Activated CD8-positive, alpha-beta memory T cell treated with anti-CD3 and anti-CD28 coated beads, Interleukin-2, amount 50 U/mL, for 24 hours (primary cell): Measurements from ENCODE around the gene LTV1.
A peak's percentile ranks its signal among the peaks of the same experiment; 100 is the strongest.
"Not testable (repeated sequence)": the region's sequence is repeated elsewhere in the genome, so short reads cannot be mapped to it uniquely, and the experiment has no call there.

Experiments
- DNase-seq: peaks from one replicate; pipeline ENCODE4 v3.0.0-alpha.2; 2020; ENCODE audit errors: extremely low read depth

Gene LTV1, protein sequence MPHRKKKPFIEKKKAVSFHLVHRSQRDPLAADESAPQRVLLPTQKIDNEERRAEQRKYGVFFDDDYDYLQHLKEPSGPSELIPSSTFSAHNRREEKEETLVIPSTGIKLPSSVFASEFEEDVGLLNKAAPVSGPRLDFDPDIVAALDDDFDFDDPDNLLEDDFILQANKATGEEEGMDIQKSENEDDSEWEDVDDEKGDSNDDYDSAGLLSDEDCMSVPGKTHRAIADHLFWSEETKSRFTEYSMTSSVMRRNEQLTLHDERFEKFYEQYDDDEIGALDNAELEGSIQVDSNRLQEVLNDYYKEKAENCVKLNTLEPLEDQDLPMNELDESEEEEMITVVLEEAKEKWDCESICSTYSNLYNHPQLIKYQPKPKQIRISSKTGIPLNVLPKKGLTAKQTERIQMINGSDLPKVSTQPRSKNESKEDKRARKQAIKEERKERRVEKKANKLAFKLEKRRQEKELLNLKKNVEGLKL

DNA sequence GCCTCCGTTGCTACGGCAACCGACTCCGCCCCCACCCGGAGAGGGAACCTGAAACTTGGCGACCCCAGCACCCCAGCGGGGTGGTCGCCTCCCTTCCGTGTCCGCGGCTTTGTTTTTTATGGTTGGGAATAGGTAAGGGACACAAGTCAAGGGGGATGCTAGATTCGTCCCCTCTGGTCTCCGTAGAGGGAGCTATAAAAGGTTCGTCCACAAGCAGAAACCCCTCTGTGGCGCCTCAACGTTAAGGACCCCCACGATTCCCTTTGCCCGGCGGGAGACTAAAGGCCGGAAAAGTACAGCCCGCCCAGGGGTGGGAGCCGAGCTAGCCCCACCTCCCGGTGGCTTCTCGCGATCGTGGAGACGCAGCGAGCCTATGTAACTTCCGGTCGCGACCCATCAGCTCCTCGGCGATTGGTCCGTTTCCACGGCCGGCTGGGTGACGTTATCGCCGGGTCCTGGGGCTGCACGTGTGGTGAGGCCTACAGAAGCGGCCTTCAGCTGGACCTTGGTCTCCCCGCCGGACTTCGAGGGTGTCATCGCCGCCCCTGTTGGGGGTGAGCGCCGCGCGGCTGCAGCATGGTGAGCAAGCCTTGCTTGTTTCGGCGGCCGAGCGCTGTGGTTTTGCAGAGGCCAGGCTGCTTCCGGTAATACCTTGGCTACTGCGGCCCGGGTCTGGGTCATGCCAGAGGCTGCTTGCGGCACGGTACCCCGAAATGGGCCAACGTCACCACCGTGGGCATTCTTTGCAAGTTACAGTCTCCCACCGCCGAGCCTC is at the start of gene LTV1:
LTV1 (plus strand) TSS at position 437 of the 775 bp plus-strand sequence; CDS start at position 577, 140 bp downstream.
- peak; percentile 83 for DNase-seq

DNA sequence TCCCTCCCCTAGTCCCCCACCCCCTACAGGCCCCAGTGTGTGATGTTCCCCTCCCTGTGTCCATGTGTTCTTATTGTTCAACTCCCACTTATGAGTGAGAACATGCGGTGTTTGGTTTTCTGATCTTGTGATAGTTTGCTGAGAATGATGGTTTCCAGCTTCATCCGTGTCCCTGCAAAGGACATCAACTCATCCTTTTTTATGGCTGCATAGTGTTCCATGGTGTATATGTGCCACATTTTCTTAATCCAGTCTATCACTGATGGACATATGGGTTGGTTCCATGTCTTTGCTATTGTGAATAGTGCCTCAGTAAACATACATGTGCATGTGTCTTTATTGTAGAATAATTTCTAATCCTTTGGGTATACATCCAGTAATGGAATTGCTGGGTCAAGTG is 46.6 kb upstream of the LTV1 start:
- DNase-seq, result not testable (repeated sequence)

DNA sequence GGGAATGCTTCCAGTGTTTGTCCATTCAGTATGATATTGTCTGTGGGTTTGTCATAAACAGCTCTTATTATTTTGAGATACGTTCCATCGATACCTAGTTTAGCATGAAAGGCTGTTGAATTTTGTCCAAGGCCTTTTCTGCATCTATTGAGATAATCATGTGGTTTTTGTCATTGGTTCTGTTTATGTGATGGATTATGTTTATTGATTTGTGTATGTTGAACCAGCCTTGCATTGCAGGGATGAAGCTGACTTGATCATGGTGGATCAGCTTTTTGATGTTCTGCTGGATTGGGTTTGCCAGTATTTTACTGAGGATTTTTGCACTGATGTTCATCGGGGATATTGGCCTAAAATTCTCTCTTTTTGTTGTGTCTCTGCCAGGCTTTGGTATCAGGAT is 44.7 kb upstream of the LTV1 start:
- not testable (repeated sequence) for DNase-seq

DNA sequence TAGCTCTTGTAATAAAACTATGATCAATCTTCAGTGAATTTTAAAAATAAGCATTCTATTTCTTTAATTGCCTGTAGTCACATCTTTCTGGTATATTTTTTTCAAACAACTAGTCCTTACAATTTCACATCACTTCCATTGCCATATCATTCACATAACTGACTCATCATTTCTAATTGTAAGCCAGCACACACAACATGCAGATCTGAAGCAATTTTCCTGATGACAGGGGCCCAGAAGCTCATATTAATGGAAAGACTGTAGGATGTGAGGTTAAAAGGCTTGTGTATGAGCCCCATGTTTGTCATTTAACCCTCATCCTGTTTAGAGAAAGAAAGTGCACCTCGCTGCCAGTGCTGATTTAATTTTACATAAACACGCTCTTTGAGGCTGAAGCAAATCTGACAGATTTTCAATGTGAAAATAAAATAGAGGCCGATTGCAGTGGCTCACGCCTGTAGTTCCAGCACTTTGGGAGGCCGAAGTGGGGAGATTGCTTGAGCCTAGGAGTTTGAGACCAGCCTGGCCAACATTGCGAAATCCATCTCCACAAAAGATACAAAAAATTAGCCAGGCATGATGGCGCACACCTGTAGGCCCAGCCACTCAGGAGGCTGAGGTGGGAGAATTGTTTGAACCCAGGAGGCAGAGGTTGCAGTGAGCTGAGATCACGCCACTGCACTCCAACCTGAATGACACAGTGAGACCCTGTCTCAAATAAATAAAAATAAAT is 40.1 kb upstream of the LTV1 start:
- no peak for DNase-seq

DNA sequence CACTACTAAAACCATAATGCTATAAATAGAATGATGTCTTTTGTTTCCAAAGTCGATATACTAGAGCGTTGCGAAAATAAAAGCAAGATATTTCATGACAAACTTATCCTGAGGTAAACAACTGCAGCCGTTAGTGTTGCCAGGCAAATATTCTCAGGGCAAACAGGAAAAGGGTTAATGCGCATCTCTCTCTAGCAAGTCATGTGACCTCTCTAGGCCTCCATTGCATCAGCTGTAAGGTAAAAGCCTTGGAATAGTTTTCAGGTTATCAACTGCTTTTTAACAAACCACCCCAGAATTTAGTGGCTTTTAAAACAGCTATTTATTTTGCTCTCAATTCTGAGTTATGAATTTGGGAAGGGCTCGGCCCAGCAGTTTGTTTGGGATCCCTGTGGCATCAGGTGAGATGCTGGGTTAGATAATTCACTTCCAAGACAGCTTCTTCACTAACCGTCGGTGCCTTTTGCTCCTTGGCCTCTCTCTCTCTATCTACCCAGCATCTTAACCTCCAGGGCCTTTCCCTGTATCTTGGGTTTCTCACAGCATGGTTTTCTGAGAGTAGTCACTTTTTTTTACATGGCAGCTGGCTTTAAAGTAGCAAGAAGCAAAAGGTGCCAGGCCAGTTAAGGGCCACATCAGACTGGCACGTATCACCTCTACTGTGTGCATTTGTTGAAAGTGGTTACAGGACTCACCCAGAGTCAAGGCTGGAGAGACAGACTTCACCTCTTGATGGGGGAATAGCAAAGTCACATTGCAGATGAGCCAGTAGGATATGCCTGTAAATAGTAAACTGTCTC is 39.2 kb upstream of the LTV1 start:
- no peak for DNase-seq

DNA sequence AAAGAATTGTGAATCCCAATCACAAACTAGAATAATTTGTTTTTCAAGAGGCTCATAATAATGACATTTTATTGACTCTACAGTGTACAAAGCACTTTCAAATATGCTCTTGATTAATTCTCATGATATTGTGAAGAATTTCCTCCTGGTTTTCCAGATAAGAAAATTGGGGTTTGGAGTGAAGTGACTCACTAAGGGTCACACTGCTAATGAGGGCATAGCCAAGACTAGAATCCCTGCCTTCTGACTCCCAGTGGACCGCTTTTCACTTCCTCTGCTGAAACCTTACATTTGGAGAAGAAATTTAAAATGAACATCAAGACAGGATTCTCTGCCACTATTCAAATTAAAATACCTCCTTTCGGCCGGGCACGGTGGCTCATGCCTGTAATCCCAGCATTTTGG is 38.3 kb upstream of the LTV1 start:
- no peak for DNase-seq

DNA sequence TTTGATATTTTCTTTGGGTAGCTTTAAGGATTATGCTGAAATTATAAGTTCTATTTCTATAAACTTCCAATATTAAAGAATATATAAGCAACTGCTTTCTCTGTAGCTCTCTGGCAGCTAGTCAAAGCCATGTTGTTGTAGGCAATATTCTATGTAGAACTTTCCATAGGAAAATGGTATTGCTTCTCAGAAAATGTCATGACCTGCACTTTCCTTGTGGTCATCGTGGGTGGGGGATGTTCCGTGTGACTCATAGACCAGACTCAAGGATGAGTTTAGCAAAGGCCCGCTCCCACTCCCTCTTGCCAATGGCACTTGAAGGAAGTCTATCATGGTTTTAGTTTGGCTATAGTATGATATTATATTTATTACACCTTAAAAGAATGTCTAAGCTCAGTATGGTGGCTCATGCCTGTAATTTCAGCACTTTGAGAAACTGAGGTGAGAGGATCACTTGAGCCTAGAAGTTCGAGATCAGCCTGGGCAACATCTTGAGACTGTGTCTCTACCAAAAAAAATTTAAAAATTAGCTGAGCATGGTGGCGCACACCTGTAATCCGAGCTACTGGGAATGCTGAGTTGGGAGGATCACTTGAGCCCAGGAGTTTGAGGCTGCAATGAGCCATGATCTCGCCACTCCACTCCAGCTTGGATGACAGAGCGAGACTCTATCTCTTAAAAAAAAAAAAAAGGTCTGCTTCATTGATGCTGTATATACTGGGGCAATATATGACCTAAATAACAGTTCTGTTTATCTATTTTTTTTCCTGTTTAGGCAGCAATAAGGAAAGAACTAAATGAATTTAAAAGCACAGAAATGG is 36.6 kb upstream of the LTV1 start:
- DNase-seq, result peak; percentile 77

DNA sequence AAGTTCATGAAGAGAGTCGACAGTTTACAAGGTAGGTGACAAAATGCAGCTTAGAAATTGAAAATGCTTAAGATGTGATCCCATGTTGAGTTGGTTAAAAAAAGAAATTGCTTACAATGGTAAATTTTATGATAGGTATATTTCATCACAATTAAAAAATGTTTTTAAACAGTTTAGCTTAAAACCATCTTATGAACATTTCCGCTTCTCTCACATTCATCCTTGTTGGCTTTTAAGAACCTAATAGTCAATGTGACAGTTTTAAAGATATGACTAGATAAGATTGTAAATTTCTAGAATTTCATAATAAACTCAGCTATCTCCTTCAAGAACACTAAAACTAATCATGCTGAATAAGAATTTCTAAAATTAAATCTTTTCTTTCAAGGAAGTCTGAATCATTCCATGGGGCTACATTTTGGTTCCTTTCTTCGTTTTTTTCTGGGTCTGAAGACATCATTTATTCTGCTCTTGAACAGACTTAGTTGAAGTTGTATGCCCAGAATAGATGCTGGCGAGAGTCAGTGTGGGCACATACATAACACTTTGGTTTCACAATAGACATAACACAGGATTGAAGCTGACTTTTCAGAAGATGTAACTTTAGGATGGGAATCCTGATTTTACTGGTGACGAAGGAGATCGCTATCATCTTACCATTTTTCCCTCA is 35.9 kb upstream of the LTV1 start:
- no peak for DNase-seq

DNA sequence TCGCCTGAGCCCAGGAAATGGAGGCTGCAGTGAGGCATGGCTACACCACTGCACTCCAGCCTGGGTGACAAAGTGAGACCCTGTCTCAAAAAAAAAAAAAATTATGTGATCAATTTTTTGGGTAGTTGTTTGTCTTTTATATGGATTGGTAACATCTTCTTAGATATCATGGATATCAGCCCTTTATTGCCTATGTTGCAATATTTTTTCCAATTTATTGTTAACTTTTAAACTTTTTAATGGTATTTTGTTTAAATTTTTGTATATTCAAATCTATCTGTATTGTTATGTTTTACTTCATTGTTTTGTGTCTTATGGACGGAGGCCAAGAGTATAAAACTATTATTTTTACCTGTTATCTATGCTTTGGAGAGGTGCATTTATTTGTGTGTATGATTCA is 32.4 kb upstream of the LTV1 start:
- no peak for DNase-seq

DNA sequence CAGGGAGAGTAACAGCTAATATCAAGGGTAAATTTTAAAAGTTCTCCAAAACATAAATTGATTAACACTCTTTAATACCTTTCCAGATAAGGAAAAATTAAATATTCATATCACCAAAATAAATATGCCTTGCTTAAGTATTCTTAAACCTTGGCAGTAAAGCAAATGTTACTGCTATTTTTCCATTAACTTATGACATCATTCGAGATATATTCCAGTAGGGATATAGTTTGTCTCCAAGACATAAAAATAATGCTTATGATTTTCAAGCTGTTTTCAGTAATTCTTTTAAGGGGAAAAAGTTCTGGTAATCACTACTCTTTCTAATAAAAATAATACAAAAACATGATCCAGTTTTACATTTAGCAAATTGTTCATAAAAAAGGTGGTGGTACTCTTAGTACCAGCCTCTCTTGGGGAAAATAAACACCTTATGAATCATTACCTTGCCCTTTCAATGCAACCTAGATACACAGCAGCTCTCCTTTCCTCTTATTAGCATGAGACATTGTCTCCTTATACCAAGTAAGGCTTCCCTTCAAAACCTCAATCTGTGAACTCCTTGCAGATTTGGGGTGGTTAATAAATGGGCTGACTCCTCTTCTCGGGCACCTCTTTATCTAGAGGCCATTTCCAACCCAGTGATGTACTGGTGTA is 31.5 kb upstream of the LTV1 start:
- DNase-seq, result no peak

DNA sequence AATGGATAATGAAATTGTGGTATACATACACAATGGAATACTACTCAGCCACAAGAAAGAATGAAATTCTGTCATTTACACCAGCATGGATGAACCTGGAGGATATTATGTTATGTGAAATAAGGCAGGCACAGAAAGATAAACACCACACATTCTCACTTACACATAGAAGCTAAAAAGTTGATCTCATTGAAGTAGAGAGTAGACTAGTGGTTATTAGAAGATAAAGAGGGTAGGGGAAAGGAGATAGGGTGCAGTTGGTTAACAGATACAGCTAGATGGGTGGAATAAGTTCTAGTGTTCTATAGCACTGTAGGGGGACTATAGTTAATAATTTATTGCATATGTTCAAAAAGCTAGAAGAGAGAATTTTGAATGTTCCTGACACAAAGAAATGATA is 25.5 kb upstream of the LTV1 start:
- DNase-seq, result no peak

DNA sequence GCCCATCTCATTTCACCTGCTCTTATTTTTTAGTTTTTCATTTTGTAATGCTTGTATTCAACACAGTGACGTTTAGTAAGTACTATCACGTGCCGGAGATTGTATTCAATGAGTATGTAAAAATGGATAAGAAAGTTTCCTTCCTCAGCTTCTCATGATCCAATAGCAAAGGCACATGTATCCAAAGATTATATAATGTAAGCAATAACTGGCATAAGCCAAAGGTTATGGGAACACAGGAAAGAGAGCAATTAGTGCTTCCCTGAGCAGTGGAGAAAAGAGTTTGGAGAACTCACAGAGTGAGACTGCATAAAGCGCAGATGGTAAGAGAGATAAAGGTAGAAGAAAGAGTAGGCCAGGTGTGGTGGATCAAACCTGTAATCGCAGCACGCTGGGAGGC is 21.8 kb upstream of the LTV1 start:
- no peak for DNase-seq

DNA sequence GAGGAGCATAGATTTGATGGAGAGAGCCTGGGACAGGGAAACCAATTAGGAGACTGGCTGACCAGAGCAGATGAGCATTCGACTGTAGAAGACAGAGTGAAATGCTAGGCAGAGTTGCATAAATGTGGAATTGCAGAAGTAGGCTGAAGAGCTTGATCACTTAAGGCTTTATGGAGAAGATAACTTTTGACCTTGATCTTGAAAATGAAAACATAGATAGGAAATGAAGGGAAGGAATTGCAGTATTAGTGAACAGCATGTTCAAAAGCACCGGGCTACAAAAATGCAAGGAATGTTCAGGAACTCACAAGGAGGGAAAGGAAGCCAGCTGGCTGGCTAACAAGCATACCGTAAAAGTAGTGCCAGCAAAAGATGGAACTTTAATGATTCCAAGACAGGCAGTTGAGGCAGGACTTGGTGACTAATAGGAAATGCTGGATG is 20.5 kb upstream of the LTV1 start:
- DNase-seq, result no peak

DNA sequence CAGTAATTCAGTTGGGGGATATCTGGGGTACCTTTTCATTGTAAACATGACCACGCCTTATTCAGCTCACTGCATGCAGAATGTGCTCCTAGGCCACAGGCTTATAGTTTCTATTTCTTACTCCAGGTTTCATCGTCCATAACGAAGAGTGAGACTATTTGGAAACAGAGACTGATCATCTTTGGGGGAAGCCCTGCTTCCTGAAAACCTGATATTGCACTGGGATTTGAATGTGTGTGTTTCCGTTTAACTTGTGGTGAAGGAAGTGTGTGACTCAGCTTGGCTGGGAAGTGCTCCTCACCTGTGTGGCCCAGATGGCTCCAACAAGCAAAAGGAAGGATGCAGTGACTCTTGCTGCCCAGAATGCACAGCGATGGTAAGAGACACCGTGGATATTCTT is 19.6 kb upstream of the LTV1 start:
- no peak for DNase-seq

DNA sequence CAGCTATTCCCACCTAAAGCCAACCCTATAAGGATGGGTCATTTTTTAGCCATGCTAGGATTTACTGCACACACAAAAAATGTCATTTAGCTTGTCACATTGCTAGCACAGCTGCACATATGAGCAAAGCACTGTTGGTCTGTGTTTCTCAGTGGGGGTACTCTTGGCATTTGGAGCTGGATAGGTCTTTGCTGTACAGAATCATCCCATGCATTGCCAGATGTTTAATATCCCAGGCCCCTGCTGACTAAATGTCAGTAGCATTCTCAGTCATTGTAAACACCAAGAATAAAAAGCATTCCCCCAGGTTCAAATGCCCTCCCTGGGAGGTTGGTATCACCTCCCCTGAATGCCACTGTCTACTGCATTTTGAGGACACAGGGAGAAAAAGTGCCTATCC is 14.6 kb upstream of the LTV1 start:
- DNase-seq, result no peak

DNA sequence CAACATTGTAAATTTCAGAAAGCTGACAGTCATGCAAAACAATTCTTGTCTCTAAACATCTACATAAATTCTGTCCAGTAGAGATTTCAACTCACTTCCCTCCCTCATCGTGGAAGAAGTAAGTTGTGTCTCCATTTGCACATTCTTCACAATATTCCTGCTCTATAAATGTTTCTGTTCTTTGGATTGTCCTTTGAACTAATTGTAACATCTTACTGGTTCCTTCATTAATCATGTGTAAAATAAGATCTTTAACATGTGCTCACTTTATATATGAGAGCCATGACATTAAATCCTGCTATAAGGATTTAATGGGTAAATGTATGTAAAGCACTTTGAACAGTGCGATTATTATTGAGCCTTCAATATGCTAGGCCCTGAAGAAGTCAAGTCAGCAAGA is 7.0 kb upstream of the LTV1 start:
- DNase-seq, result no peak

DNA sequence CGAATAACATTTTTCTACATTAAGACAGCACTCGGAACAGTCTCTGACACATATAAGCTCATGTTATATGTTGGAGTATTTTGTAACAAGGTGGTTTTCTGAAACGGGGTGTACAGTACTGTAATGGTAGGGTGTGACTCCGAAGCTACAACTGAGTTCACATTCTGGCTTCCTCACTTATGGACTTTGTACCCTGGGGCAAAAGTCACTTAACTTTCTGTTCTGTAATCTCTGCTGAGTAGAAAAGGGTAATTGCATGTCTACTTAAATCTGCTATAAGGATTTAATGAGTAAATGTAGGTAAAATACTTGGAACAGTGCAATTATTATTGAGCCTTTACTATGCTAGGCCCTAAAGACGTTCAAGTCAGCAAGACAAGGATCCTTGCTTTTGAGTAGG is 4.7 kb upstream of the LTV1 start:
- no peak for DNase-seq

DNA sequence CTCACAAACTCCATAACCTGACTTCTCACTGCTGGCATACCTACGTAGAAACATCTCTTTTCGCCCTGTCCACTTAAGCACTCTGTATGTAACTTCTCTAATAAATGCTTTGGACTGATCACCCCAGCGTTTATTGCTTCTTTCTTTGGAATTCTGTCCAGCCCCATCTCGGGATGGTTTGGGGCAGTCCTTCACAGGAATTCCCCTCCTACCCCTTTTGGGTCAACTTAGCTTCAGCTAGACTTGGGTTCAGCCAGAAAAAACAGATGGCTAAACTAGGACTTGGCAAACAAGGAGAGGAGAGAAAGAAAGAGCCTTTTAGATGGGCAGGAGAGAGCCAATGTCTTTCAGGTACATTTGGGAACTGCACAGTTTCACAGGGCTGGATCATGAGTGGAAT is 3.9 kb upstream of the LTV1 start:
- DNase-seq, result no peak

DNA sequence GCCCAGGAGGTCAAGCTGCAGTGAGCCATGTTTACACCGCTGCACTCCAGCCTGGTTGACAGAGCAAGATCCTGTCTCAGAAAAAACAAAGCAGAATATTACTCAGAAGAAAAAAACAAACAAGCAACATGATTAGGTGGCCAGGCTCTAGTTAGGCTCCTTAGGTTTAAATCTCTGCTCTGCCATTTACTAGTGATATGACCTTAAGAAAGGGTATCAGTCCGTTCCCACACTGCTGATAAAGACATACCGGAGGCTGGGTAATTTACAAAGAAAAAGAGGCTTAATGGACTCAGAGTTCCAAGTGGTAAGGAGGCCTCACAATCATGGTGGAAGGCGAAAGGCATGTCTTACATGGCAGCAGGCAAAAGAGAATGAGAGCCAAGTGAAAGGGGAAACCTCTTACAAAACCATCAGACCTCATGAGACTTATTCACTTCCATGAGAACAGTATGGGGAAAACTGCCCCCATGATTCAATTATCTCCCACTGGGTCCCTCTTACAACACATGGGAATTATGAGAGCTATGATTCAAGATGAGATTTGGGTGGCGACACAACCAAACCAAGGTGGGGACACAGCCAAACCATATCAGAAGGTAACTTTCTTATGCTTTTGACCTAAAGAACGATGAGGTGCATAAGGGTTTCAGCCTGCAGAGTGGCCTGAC is 2.4 kb upstream of the LTV1 start:
- no peak for DNase-seq
